ENCODE results near the gene RPP25L.

DNA sequence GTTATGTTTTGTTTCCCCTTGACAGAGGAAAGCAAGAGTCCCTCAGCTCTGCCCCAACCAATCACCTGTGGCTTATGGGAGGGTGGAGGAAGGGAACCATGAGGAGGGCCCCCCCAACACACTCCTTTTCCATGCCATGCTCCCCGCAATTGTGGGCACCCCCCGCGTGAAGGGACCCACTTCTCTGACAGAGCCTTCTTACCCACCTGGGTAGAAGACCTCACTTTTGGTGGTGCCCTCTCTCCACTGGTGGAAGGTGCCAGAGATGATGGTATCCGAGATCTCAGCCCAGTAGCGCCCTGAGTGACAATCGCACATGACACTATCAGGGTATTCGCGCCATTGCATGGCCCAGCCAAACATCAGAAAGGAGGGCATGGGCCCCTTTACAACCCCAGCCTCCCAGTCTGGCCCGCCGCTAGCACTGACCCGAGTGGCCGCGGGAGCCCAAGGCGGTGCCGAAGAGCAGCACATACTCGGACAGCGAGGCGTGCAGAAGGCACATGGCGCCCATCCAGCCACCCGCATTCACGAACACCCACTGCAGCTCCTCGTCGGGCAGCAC, 25.0 kb upstream of the RPP25L start:
- TF ChIP-seq EZH2phosphoT487 (IDR thresholded peaks at IDR 0.05; ENCODE audit: borderline replicate concordance, low read depth) (no peak), SMC3 (IDR thresholded peaks at IDR 0.05; ENCODE audit: low read depth, low read length) (no peak), RCOR1 (IDR thresholded peaks at IDR 0.05; ENCODE audit: low read length) (no peak), CHD2 (IDR thresholded peaks at IDR 0.05; ENCODE audit: low read length, partially characterized antibody) (no peak), GATA2 (CRISPR knock-in tag; IDR thresholded peaks at IDR 0.05) (no peak), RXRA (IDR thresholded peaks at IDR 0.05; ENCODE audit: borderline replicate concordance, low read depth) (no peak), FOXM1 (IDR thresholded peaks at IDR 0.05; ENCODE audit: low read depth) (no peak), TEAD4 (IDR thresholded peaks at IDR 0.05; ENCODE audit: borderline replicate concordance, insufficient read depth) (no peak)
- TF ChIP-seq, protein P1, sequence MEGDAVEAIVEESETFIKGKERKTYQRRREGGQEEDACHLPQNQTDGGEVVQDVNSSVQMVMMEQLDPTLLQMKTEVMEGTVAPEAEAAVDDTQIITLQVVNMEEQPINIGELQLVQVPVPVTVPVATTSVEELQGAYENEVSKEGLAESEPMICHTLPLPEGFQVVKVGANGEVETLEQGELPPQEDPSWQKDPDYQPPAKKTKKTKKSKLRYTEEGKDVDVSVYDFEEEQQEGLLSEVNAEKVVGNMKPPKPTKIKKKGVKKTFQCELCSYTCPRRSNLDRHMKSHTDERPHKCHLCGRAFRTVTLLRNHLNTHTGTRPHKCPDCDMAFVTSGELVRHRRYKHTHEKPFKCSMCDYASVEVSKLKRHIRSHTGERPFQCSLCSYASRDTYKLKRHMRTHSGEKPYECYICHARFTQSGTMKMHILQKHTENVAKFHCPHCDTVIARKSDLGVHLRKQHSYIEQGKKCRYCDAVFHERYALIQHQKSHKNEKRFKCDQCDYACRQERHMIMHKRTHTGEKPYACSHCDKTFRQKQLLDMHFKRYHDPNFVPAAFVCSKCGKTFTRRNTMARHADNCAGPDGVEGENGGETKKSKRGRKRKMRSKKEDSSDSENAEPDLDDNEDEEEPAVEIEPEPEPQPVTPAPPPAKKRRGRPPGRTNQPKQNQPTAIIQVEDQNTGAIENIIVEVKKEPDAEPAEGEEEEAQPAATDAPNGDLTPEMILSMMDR (IDR thresholded peaks at IDR 0.05) = no peak
- TF ChIP-seq, protein P2, sequence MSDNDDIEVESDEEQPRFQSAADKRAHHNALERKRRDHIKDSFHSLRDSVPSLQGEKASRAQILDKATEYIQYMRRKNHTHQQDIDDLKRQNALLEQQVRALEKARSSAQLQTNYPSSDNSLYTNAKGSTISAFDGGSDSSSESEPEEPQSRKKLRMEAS (IDR thresholded peaks at IDR 0.05; ENCODE audit: low read depth) = peak; percentile 97
